Astrocyte (in vitro differentiated cells and primary cell): ENCODE measurements around the gene CCNL1. TPM values are rescaled to one million over a fixed set of nuclear protein-coding genes. Genes with fewer than 3 reads are reported as not detected.

Experiments used
- DNase-seq: peaks from one replicate; pipeline ENCODE4 v3.0.0-alpha.2; 2010; ENCODE audit warnings: low read depth
- FAIRE-seq: peaks from 2 replicates; lab custom pipeline; 2011; peaks lifted over from hg19 to GRCh38; lab: Jason Lieb, UNC
- H2AFZ ChIP-seq: 2 replicates; pipeline ENCODE4 v1.6.0; 2012; ENCODE audit warnings: low read depth, low read length, inconsistent platforms
- H3K27ac ChIP-seq: 2 replicates; pipeline ENCODE4 v1.5.1; 2011; ENCODE audit warnings: low read depth, low read length, inconsistent platforms
- H3K27me3 ChIP-seq: 2 replicates; pipeline ENCODE4 v1.6.0; 2011; ENCODE audit warnings: low read length, inconsistent platforms; ENCODE audit not compliant: insufficient read depth
- H3K36me3 ChIP-seq: 2 replicates; pipeline ENCODE4 v1.5.1; 2011; ENCODE audit warnings: low read length, inconsistent platforms; ENCODE audit not compliant: insufficient read depth
- H3K4me1 ChIP-seq: 2 replicates; pipeline ENCODE4 v1.5.1; 2011; ENCODE audit warnings: low read length, inconsistent platforms; ENCODE audit not compliant: insufficient read depth
- H3K4me2 ChIP-seq: 2 replicates; pipeline ENCODE4 v1.6.0; 2012; ENCODE audit warnings: low read length, inconsistent platforms
- H3K4me3 ChIP-seq: 2 replicates; pipeline ENCODE4 v1.5.1; 2011; ENCODE audit warnings: low read depth, mild to moderate bottlenecking, low read length, inconsistent platforms; ENCODE audit not compliant: insufficient read depth
- H3K79me2 ChIP-seq: 2 replicates; pipeline ENCODE4 v1.6.0; 2012; ENCODE audit warnings: mild to moderate bottlenecking, low read length, inconsistent platforms; ENCODE audit not compliant: insufficient read depth
- H3K9ac ChIP-seq: 2 replicates; pipeline ENCODE4 v1.6.0; 2012; ENCODE audit warnings: mild to moderate bottlenecking, low read length, inconsistent platforms
- H3K9me3 ChIP-seq: 2 replicates; pipeline ENCODE4 v1.5.1; 2012; ENCODE audit warnings: low read depth, mild to moderate bottlenecking, low read length, inconsistent platforms; ENCODE audit not compliant: insufficient read depth
- H4K20me1 ChIP-seq: 2 replicates; pipeline ENCODE4 v1.6.0; 2012; ENCODE audit warnings: low read length, inconsistent platforms; ENCODE audit not compliant: insufficient read depth
- H3K27ac Mint-ChIP-seq: one replicate; pipeline ENCODE4 v1.8.0; 2021; ENCODE audit warnings: mild to moderate bottlenecking, mixed read lengths; ENCODE audit not compliant: unreplicated experiment
- H3K27me3 Mint-ChIP-seq: one replicate; pipeline ENCODE4 v1.8.0; 2021; ENCODE audit warnings: low read depth, mixed read lengths; ENCODE audit not compliant: unreplicated experiment
- H3K36me3 Mint-ChIP-seq: one replicate; pipeline ENCODE4 v1.8.0; 2021; ENCODE audit warnings: low read depth, mixed read lengths; ENCODE audit not compliant: unreplicated experiment
- H3K4me1 Mint-ChIP-seq: one replicate; pipeline ENCODE4 v1.8.0; 2021; ENCODE audit warnings: low read depth, mixed read lengths; ENCODE audit not compliant: unreplicated experiment
- H3K4me3 Mint-ChIP-seq: one replicate; pipeline ENCODE4 v1.8.0; 2021; ENCODE audit warnings: mild to moderate bottlenecking, moderate library complexity, mixed read lengths; ENCODE audit not compliant: unreplicated experiment
- H3K9me3 Mint-ChIP-seq: one replicate; pipeline ENCODE4 v1.8.0; 2021; ENCODE audit warnings: mild to moderate bottlenecking, mixed read lengths; ENCODE audit not compliant: unreplicated experiment
- EZH2 ChIP-seq: IDR thresholded peaks from 2 replicates; pipeline ENCODE4 v1.6.1; 2012; ENCODE audit warnings: mild to moderate bottlenecking, low read length, inconsistent platforms; ENCODE audit not compliant: insufficient read depth
- total RNA-seq: library from RNA; stranded (reverse); gene quantifications from 2 replicates; pipeline ENCODE4 v1.2.1, GENCODE V29; 2021
- TF ChIP-seq, protein P1 (sequence below): IDR thresholded peaks from 2 replicates; pipeline ENCODE4 v1.5.1; 2011; ENCODE audit warnings: low read depth, mild to moderate bottlenecking, inconsistent platforms, low read length, moderate library complexity; ENCODE audit not compliant: insufficient read depth

The CCNL1 gene
- total RNA-seq, 1 donor from 2014 or later = 66.8 TPM

- TF ChIP-seq, protein P1, sequence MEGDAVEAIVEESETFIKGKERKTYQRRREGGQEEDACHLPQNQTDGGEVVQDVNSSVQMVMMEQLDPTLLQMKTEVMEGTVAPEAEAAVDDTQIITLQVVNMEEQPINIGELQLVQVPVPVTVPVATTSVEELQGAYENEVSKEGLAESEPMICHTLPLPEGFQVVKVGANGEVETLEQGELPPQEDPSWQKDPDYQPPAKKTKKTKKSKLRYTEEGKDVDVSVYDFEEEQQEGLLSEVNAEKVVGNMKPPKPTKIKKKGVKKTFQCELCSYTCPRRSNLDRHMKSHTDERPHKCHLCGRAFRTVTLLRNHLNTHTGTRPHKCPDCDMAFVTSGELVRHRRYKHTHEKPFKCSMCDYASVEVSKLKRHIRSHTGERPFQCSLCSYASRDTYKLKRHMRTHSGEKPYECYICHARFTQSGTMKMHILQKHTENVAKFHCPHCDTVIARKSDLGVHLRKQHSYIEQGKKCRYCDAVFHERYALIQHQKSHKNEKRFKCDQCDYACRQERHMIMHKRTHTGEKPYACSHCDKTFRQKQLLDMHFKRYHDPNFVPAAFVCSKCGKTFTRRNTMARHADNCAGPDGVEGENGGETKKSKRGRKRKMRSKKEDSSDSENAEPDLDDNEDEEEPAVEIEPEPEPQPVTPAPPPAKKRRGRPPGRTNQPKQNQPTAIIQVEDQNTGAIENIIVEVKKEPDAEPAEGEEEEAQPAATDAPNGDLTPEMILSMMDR = no peak
- TF ChIP-seq EZH2 = no peak
- H3K9me3 Mint-ChIP-seq = no peaks in the 10 kb centered on the region
- Histone ChIP-seq H3K27me3 (no peaks in the 10 kb centered on the region), H3K27ac (no peak overlapping the region), H3K9ac (no peak overlapping the region), H3K36me3 (no peaks in the 10 kb centered on the region), H2AFZ (no peak overlapping the region), H3K9me3 (no peaks in the 10 kb centered on the region), H3K4me1 (peaks cover 16% of the 10 kb centered on the region), H3K4me3 (no peak overlapping the region), H3K4me2 (peak overlapping the region; percentile 46), H3K79me2 (no peaks in the 10 kb centered on the region), H4K20me1 (no peaks in the 10 kb centered on the region)
- no peak for FAIRE-seq
- H3K36me3 Mint-ChIP-seq = no peaks in the 10 kb centered on the region
- peak overlapping the region; percentile 58 for H3K27ac Mint-ChIP-seq
- no peak overlapping the region for H3K4me3 Mint-ChIP-seq
- H3K4me1 Mint-ChIP-seq = peaks cover 32% of the 10 kb centered on the region
- DNase-seq = no peak
- H3K27me3 Mint-ChIP-seq = no peaks in the 10 kb centered on the region
Observed at GRCh38 chr3:157116017-157116416, 43.9 kb downstream of the CCNL1 start.

DNA sequence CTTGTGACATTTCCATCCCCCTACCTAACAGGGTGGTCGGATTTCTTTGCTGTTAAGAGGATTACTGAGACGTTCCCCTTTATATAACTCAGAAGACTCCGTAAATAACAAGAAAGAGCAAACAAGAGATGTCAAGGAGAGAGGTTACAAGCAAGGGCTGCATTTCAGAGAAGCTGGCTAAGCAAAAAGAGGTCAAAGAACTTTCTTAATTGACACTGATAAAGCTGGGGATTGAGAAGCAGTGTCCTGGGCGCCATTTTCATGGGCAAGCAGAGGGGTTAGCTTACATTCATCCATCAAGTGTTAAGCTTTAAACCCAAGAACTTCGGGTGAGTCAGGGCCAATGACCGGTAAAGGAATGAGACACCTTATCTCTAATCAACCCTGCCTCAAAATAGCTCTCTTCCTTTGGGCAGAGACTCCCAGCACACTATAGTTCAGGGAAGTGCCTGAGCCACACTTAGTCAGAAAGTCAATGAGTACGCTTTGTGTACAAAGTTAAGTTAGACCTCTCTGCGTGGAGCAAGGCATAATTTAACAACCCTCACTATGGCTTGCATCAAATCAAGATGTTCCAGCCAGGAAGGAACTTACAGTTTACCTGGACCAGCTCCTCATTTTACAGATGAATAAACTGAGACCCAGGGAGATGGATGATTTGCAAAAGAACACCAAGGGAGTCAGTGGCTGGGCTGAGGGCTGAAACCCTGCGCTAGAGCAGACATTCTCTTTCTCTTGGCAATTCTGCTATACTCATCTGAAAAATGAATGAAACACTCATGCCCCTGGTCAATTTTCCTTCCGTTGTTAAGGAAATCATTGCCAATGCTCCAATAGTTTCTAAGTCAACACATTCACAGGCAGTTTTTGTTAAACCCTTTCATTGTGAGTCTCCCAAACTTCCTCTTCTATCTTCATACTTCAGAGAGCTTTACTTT, 44.6 kb downstream of the CCNL1 start:
- Histone ChIP-seq H3K79me2 (no peaks in the 10 kb centered on the region), H4K20me1 (no peaks in the 10 kb centered on the region), H3K4me1 (peaks cover 16% of the 10 kb centered on the region), H3K4me2 (peak overlapping the region; percentile 46), H3K27me3 (no peaks in the 10 kb centered on the region), H3K4me3 (no peak overlapping the region), H3K9me3 (no peaks in the 10 kb centered on the region), H3K9ac (no peak overlapping the region), H2AFZ (peak overlapping the region; percentile 42), H3K27ac (no peak overlapping the region), H3K36me3 (no peaks in the 10 kb centered on the region)
- Mint-ChIP-seq H3K27ac (peak overlapping the region; percentile 58), H3K27me3 (no peaks in the 10 kb centered on the region), H3K4me3 (no peak overlapping the region), H3K36me3 (no peaks in the 10 kb centered on the region), H3K9me3 (no peaks in the 10 kb centered on the region), H3K4me1 (peaks cover 36% of the 10 kb centered on the region)
- TF ChIP-seq, protein P1 = no peak
- TF ChIP-seq EZH2 = no peak
- no peak for FAIRE-seq
- peak; percentile 81 for DNase-seq
